ENCODE results near the gene KRT84. TPM values are rescaled to one million over a fixed set of nuclear protein-coding genes. Genes with fewer than 3 reads are reported as not detected.

The KRT84 gene
- polyA plus RNA-seq, 3 donors = not detected

GRCh38 chr12:52416795-52417194 lies 31.3 kb upstream of the KRT84 start:
- Histone ChIP-seq H4K20me1 (ENCODE audit: insufficient read depth, low read length) (no peaks in the 10 kb centered on the region), H2AFZ (ENCODE audit: insufficient read depth, low read depth, low read length, poor library complexity, severe bottlenecking) (no peak overlapping the region), H3K79me2 (ENCODE audit: insufficient read depth, low read length) (no peaks in the 10 kb centered on the region), H3K27me3 (ENCODE audit: control insufficient read depth in 2 of 2, insufficient read depth in 2 of 2, low read length in 2 of 2) (no peaks in the 10 kb centered on the region), H3K9me3 (replicated peaks in 1 of 2; ENCODE audit: control insufficient read depth in 1 of 2, insufficient read depth in 1 of 2, low read length in 2 of 2) (no peaks in the 10 kb centered on the region), H3K4me2 (replicated peaks; ENCODE audit: extremely low read depth, low read length, poor library complexity, severe bottlenecking) (no peak overlapping the region), H3K4me1 (ENCODE audit: control insufficient read depth in 1 of 2, insufficient read depth in 2 of 2, low read length in 2 of 2) (no peaks in the 10 kb centered on the region), H3K9ac (ENCODE audit: insufficient read depth, low read length, poor library complexity, severe bottlenecking) (no peak overlapping the region), H3K4me3 (replicated peaks in 1 of 3; ENCODE audit: low read depth in 2 of 3, low read length in 3 of 3) (no peak overlapping the region), H3K36me3 (replicated peaks in 1 of 2; ENCODE audit: control insufficient read depth in 1 of 2, insufficient read depth in 2 of 2, low read length in 2 of 2) (no peaks in the 10 kb centered on the region), H3K27ac (ENCODE audit: low read depth in 1 of 2, low read length in 2 of 2) (no peak overlapping the region)
- WGBS (ENCODE audit: insufficient coverage) = 100% methylated on average over 1 of the region's 1 CpG
- intact Hi-C loops (cut with micrococcal nuclease) = no loop called here
- Mint-ChIP-seq H3K27ac (no peak overlapping the region), H3K4me1 (peaks cover 4% of the 10 kb centered on the region), H3K36me3 (no peaks in the 10 kb centered on the region), H3K27me3 (ENCODE audit: low read depth in 3 of 3) (peaks cover 8 to 13% (median 10%) of the 10 kb centered on the region in 3 donors), H3K9me3 (peaks cover 0 to 3% (median 0%) of the 10 kb centered on the region in 7 donors), H3K4me3 (no peak overlapping the region)
- TF ChIP-seq, protein P1, sequence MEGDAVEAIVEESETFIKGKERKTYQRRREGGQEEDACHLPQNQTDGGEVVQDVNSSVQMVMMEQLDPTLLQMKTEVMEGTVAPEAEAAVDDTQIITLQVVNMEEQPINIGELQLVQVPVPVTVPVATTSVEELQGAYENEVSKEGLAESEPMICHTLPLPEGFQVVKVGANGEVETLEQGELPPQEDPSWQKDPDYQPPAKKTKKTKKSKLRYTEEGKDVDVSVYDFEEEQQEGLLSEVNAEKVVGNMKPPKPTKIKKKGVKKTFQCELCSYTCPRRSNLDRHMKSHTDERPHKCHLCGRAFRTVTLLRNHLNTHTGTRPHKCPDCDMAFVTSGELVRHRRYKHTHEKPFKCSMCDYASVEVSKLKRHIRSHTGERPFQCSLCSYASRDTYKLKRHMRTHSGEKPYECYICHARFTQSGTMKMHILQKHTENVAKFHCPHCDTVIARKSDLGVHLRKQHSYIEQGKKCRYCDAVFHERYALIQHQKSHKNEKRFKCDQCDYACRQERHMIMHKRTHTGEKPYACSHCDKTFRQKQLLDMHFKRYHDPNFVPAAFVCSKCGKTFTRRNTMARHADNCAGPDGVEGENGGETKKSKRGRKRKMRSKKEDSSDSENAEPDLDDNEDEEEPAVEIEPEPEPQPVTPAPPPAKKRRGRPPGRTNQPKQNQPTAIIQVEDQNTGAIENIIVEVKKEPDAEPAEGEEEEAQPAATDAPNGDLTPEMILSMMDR (IDR thresholded peaks at IDR 0.05) = no peak
- no peak for DNase-seq

- no peak overlapping the region for H3K4me2 ChIP-seq (replicated peaks; ENCODE audit: extremely low read depth, low read length, poor library complexity, severe bottlenecking)
- H3K9me3 ChIP-seq (replicated peaks in 1 of 2; ENCODE audit: control insufficient read depth in 1 of 2, insufficient read depth in 1 of 2, low read length in 2 of 2) = no peaks in the 10 kb centered on the region
- H3K36me3 ChIP-seq (replicated peaks in 1 of 2; ENCODE audit: control insufficient read depth in 1 of 2, insufficient read depth in 2 of 2, low read length in 2 of 2) = no peaks in the 10 kb centered on the region
- Mint-ChIP-seq H3K4me1 (peaks cover 4% of the 10 kb centered on the region), H3K27me3 (ENCODE audit: low read depth in 3 of 3) (peaks cover 4 to 13% (median 6%) of the 10 kb centered on the region in 3 donors), H3K9me3 (peaks cover 0 to 3% (median 0%) of the 10 kb centered on the region in 7 donors), H3K4me3 (no peak overlapping the region), H3K36me3 (no peaks in the 10 kb centered on the region), H3K27ac (no peak overlapping the region)
- no peaks in the 10 kb centered on the region for H3K27me3 ChIP-seq (ENCODE audit: control insufficient read depth in 2 of 2, insufficient read depth in 2 of 2, low read length in 2 of 2)
- DNase-seq = no peak
- 85% methylated on average over 10 of the region's 10 CpGs for WGBS (ENCODE audit: insufficient coverage)
- no peak overlapping the region for H3K4me3 ChIP-seq (replicated peaks in 1 of 3; ENCODE audit: low read depth in 2 of 3, low read length in 3 of 3)
- no peak overlapping the region for H3K9ac ChIP-seq (ENCODE audit: insufficient read depth, low read length, poor library complexity, severe bottlenecking)
- no peak overlapping the region for H3K27ac ChIP-seq (ENCODE audit: low read depth in 1 of 2, low read length in 2 of 2)
- TF ChIP-seq, protein P1 (IDR thresholded peaks at IDR 0.05) = no peak
- no peaks in the 10 kb centered on the region for H3K4me1 ChIP-seq (ENCODE audit: control insufficient read depth in 1 of 2, insufficient read depth in 2 of 2, low read length in 2 of 2)
- intact Hi-C loops (cut with micrococcal nuclease) = no loop called here
- no peak overlapping the region for H2AFZ ChIP-seq (ENCODE audit: insufficient read depth, low read depth, low read length, poor library complexity, severe bottlenecking)
- no peaks in the 10 kb centered on the region for H3K79me2 ChIP-seq (ENCODE audit: insufficient read depth, low read length)
- H4K20me1 ChIP-seq (ENCODE audit: insufficient read depth, low read length) = no peaks in the 10 kb centered on the region
These were observed 30.7 kb upstream of the KRT84 start for GRCh38 chr12:52415870-52416750.

Data from CD14-positive monocyte (primary cell).